GM19240 (cell line): ENCODE results near the gene WAC.

Experiments
- DNase-seq: peaks from one replicate; pipeline ENCODE4 v3.0.0; 2011; ENCODE audit warnings: low spot score; ENCODE audit not compliant: insufficient read length

Gene WAC

GRCh38 chr10:28664369-28664740 is 131.4 kb downstream of the WAC start:
- no peak for DNase-seq

GRCh38 chr10:28666751-28667467 is 134.0 kb downstream of the WAC start:
- DNase-seq = no peak

- no peak for DNase-seq
These were observed 135.7 kb downstream of the WAC start for GRCh38 chr10:28668363-28669226.

- DNase-seq = no peak
These were observed 136.6 kb downstream of the WAC start for GRCh38 chr10:28669227-28670173.
